GM12865 (cell line): ENCODE measurements around the gene PKNOX2.

ENCODE experiments used
- DNase-seq: peaks from one replicate; pipeline ENCODE4 v3.0.0; 2010; ENCODE audit warnings: low read depth
- H3K4me3 ChIP-seq: 2 replicates; pipeline ENCODE4 v1.5.1; 2011; ENCODE audit warnings: mild to moderate bottlenecking, low read depth, low read length, control low read depth
- TF ChIP-seq, protein P1 (sequence below): IDR thresholded peaks from 2 replicates; pipeline ENCODE4 v1.5.1; 2011; ENCODE audit warnings: low read length, control low read depth, low read depth, inconsistent platforms; ENCODE audit not compliant: insufficient read depth; ENCODE audit errors: missing control alignments

Gene PKNOX2

GRCh38 chr11:125414121-125414520 is 249.6 kb downstream of the PKNOX2 start:
- DNase-seq = no peak

GRCh38 chr11:125416981-125417935 is 252.7 kb downstream of the PKNOX2 start:
- TF ChIP-seq, protein P1, sequence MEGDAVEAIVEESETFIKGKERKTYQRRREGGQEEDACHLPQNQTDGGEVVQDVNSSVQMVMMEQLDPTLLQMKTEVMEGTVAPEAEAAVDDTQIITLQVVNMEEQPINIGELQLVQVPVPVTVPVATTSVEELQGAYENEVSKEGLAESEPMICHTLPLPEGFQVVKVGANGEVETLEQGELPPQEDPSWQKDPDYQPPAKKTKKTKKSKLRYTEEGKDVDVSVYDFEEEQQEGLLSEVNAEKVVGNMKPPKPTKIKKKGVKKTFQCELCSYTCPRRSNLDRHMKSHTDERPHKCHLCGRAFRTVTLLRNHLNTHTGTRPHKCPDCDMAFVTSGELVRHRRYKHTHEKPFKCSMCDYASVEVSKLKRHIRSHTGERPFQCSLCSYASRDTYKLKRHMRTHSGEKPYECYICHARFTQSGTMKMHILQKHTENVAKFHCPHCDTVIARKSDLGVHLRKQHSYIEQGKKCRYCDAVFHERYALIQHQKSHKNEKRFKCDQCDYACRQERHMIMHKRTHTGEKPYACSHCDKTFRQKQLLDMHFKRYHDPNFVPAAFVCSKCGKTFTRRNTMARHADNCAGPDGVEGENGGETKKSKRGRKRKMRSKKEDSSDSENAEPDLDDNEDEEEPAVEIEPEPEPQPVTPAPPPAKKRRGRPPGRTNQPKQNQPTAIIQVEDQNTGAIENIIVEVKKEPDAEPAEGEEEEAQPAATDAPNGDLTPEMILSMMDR = no peak
- no peak overlapping the region for H3K4me3 ChIP-seq
- DNase-seq = no peak

More at GRCh38 chr11:125414121-125414520, 249.6 kb downstream of the PKNOX2 start:
- TF ChIP-seq, protein P1 = no peak
- H3K4me3 ChIP-seq = no peak overlapping the region

DNA sequence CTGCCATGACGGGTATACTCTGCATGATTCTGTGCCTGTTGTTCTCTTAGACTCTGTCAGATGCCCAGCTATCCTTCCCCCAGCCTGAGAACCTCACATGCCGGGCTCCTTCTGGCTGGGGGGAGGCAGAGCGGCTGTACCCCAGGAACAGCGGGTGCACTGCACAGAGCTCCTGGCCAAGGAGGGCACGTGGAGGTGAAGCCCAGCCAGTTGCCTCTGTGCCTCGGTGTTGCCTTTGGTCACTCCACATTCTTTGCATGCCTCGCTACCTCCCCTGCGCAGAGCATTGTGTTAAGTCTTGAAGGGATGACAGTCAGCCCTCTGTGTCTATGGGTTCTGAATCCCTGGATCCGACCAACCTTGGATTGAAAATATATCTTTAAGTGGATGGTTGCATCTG is 253.8 kb downstream of the PKNOX2 start:
- DNase-seq = no peak
- TF ChIP-seq, protein P1 = no peak
- H3K4me3 ChIP-seq = no peak overlapping the region

GRCh38 chr11:125422681-125423080 is 258.1 kb downstream of the PKNOX2 start:
- no peak overlapping the region for H3K4me3 ChIP-seq
- TF ChIP-seq, protein P1 = no peak
- no peak for DNase-seq

DNA sequence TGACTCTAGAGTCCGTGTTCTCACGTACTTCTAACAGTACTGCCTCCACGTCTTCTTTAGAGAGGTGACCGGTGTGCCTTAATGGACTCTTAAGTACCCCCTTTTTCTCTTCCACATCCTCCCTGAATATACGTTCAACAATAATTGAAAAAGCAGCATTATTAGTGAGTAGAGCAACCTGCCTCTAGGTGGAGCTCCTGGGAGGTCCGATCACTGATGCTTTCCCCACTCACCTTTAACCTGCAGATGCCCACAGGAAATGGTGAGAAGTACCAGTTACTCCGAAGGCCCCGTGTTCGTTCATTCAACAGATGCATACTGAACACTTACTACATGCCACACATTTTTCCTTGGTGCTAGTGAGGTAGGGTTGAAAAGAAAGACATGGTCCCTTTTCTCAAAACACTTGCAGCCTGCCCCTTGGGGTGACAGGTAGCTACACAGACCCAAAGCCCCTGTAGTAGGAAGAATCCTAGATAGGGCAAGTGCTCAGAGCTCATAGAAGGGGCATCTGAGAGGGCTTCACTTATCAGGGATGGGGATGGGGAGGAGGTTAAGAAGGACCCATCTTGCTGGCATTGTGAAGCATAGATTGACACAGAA is 258.8 kb downstream of the PKNOX2 start:
- DNase-seq = peak; percentile 36
- no peak overlapping the region for H3K4me3 ChIP-seq
- TF ChIP-seq, protein P1 = peak; percentile 56

- H3K4me3 ChIP-seq = no peak overlapping the region
- no peak for DNase-seq
- TF ChIP-seq, protein P1 = no peak
Observed at GRCh38 chr11:125425601-125426000, 261.1 kb downstream of the PKNOX2 start.
